ENCODE results near the gene IL10. TPM values are rescaled to one million over a fixed set of nuclear protein-coding genes. Genes with fewer than 3 reads are reported as not detected.

Gene IL10
- total and polyA plus RNA-seq, 8 donors: 0.29 to 7.2 (median 1.5) TPM; not detected in 2

GRCh38 chr1:206739411-206740076, 32.8 kb downstream of the IL10 start:
- no peak overlapping the region for H3K27ac ChIP-seq
- TF ChIP-seq CTCF (IDR thresholded peaks at IDR 0.05): no peak
- TF ChIP-seq POLR2A (IDR thresholded peaks at IDR 0.05): no peak
- TF ChIP-seq POLR2AphosphoS5 (IDR thresholded peaks at IDR 0.05): no peak
- TF ChIP-seq EP300 (IDR thresholded peaks at IDR 0.05): no peak
- H3K4me1 ChIP-seq: peaks cover 0 to 51% (median 18%) of the 10 kb centered on the region in 4 donors
- intact Hi-C loops (cut with DNase I; ENCODE audit: low total_unique reads): loop anchor here (10.0 kb wide), 1 partner anchor 165 kb away; no protein-coding TSS in a partner anchor
- no peaks in the 10 kb centered on the region for H3K27me3 ChIP-seq
- no peak overlapping the region for H3K4me3 ChIP-seq
- peak in 1 of 2 donors; percentile 45 for DNase-seq
- H3K9me3 ChIP-seq: no peaks in the 10 kb centered on the region
- WGBS, 5 donors: 28 to 46% (median 33%) methylated on average over 5 of the region's 5 CpGs
- H3K36me3 ChIP-seq: peaks cover 0 to 26% (median 13%) of the 10 kb centered on the region in 4 donors

GRCh38 chr1:206738370-206739366, 33.6 kb downstream of the IL10 start:
- H3K27me3 ChIP-seq: no peaks in the 10 kb centered on the region
- peak; percentile 44 to 59 for DNase-seq
- peak overlapping the region in 1 of 5 donors; percentile 46 for H3K27ac ChIP-seq
- 43 to 60% (median 52%) methylated on average over 3 of the region's 3 CpGs for WGBS, 5 donors
- no peak overlapping the region for H3K4me3 ChIP-seq
- no peaks in the 10 kb centered on the region for H3K9me3 ChIP-seq
- H3K4me1 ChIP-seq: peaks cover 0 to 54% (median 18%) of the 10 kb centered on the region in 4 donors
- intact Hi-C loops (cut with DNase I; ENCODE audit: low total_unique reads): loop anchor here (10.0 kb wide), 1 partner anchor 166 kb away; no protein-coding TSS in a partner anchor
- peak in 3 of 7 experiments; percentile 9 to 40 (median 25) for TF ChIP-seq CTCF (IDR thresholded peaks at IDR 0.05)
- no peak for TF ChIP-seq EP300 (IDR thresholded peaks at IDR 0.05)
- no peak for TF ChIP-seq POLR2AphosphoS5 (IDR thresholded peaks at IDR 0.05)
- H3K36me3 ChIP-seq: peaks cover 3 to 35% (median 21%) of the 10 kb centered on the region in 4 donors

- Histone ChIP-seq H3K9me3 (no peaks in the 10 kb centered on the region), H3K4me1 (peaks cover 0 to 54% (median 18%) of the 10 kb centered on the region in 4 donors), H3K4me3 (no peak overlapping the region), H3K36me3 (peaks cover 12 to 44% (median 30%) of the 10 kb centered on the region in 4 donors), H3K27me3 (no peaks in the 10 kb centered on the region), H3K27ac (peak overlapping the region in 3 of 5 donors; percentile 21 to 46 (median 33))
- DNase-seq: no peak
- WGBS, 5 donors: 29 to 50% (median 32%) methylated on average over 3 of the region's 3 CpGs
- intact Hi-C loops (cut with DNase I; ENCODE audit: low total_unique reads): loop anchor here (10.0 kb wide), 1 partner anchor 167 kb away; no protein-coding TSS in a partner anchor
- TF ChIP-seq CTCF (IDR thresholded peaks at IDR 0.05) (no peak), POLR2AphosphoS5 (IDR thresholded peaks at IDR 0.05) (no peak), POLR2A (IDR thresholded peaks at IDR 0.05) (no peak), EP300 (IDR thresholded peaks at IDR 0.05) (no peak)
Observed at GRCh38 chr1:206737729-206738201, 34.5 kb downstream of the IL10 start.

All from stomach (tissue), 9 donors.